Omental fat pad (tissue), 4 donors: ENCODE results near the gene TTLL9. TPM values are rescaled to one million over a fixed set of nuclear protein-coding genes. Genes with fewer than 3 reads are reported as not detected.

ENCODE experiments used
- ATAC-seq: fragments of 150-250 bp; one replicate; pipeline ENCODE4 v1.9.1; 2016; ENCODE audit warnings: mild to moderate bottlenecking, moderate library complexity; ENCODE audit not compliant: low FRiP score
- DNase-seq: peaks from one replicate; pipeline ENCODE4 v3.0.0-alpha.2; 2019; ENCODE audit warnings: low spot score
- total RNA-seq, 4 donors: library from RNA; depleted of rRNA; stranded (reverse); fragments of >200 nt; gene quantifications; one replicate each; pipeline ENCODE4 v1.1.0, GENCODE V29; 2016
- TF ChIP-seq, protein P1 (sequence below), 3 donors: fragments of 450-650 bp; IDR thresholded peaks; one replicate each; pipeline ENCODE4 v1.5.1; 2016 to 2017; ENCODE audit warnings: antibody characterized with exemption in 3 of 3, mild to moderate bottlenecking in 3 of 3, moderate library complexity in 2 of 3

Gene TTLL9
- total RNA-seq, 4 donors from 2014 or later, result 0.24 to 1.4 (median 0.28) TPM

DNA sequence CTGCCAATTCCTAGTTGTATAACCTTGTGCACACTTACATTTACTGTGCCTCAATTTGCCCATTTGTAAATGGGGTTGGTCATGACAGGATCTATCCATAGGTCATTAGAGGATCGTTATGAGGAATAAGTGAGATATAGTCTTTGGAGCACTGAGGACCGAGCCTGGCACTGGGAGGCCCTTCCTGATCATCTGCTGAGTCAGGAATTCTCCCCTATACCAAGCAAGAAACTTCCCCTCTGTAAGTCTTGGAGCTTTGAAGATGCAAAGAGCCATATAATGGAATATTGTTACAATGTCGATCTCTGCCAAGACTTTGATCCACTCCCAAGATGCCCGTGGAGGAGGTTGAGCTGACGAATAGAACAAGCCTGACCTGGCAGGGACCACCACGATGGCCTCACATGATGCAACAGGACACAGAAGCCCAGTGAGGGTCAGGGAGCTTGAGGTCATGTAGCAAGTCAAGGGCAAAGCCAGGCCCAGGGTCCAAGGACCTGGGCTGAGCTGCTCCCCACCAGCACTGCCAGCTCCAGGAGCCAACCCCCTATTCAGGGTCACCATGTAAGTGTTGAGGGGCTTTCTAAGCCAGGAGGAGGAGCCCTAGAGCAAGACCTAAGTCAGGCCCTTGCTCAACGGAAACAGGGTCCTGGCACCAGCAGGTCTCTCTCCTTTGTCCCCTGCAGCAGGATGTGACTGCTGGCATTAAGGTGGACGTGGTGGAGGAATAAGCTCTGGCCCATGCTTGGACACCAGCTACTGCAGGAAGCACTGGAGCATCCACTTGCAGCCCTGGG is 64.7 kb downstream of the TTLL9 start:
- DNase-seq, result no peak
- TF ChIP-seq, protein P1, sequence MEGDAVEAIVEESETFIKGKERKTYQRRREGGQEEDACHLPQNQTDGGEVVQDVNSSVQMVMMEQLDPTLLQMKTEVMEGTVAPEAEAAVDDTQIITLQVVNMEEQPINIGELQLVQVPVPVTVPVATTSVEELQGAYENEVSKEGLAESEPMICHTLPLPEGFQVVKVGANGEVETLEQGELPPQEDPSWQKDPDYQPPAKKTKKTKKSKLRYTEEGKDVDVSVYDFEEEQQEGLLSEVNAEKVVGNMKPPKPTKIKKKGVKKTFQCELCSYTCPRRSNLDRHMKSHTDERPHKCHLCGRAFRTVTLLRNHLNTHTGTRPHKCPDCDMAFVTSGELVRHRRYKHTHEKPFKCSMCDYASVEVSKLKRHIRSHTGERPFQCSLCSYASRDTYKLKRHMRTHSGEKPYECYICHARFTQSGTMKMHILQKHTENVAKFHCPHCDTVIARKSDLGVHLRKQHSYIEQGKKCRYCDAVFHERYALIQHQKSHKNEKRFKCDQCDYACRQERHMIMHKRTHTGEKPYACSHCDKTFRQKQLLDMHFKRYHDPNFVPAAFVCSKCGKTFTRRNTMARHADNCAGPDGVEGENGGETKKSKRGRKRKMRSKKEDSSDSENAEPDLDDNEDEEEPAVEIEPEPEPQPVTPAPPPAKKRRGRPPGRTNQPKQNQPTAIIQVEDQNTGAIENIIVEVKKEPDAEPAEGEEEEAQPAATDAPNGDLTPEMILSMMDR (IDR thresholded peaks at IDR 0.05), result no peak
- ATAC-seq, result no peak

- DNase-seq (no peak), ATAC-seq (no peak)
- TF ChIP-seq, protein P1 (IDR thresholded peaks at IDR 0.05), result no peak
Observed at GRCh38 chr20:31936420-31936819, 66.0 kb downstream of the TTLL9 start.

DNA sequence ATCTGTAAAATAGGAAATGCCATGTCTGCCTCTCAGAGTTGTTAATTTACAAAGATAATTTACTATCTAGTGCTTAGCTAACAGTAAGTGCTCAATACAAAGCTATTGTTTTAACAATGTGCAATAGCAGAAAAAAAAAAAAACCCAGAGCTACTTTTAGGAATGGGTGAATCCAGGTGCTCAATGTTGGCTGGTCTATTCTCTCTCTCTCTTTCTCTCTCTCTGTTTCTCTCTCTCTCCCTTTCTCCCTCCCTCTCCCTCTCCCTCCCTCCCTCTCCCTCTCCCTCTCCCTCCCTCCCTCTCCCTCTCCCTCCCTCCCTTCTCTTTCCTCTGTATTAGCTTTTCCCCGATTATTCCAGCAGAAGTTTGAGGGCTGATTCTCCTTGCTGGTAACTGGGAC is 67.4 kb downstream of the TTLL9 start:
- DNase-seq (no peak), ATAC-seq (no peak)
- TF ChIP-seq, protein P1 (IDR thresholded peaks at IDR 0.05), result no peak

DNA sequence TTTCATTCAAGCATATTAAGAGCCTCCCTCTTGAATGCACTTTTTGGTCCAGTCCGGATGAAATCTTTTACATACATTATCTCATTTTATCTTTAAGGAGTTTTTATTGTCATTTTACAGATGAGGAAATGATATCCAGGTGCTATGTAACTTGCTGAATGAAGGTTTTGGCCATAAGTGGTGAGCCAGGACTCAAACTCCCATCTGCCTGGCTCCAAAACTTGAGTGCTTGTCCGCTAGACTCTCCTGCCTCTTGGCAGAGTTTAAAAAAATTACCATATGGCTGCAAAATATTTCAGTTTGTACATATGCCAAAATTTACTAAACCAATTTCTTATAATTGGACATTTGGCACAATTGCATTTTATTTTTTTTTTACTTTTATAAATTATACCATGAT is 69.2 kb downstream of the TTLL9 start:
- no peak for DNase-seq
- TF ChIP-seq, protein P1 (IDR thresholded peaks at IDR 0.05), result no peak
- no peak for ATAC-seq

DNA sequence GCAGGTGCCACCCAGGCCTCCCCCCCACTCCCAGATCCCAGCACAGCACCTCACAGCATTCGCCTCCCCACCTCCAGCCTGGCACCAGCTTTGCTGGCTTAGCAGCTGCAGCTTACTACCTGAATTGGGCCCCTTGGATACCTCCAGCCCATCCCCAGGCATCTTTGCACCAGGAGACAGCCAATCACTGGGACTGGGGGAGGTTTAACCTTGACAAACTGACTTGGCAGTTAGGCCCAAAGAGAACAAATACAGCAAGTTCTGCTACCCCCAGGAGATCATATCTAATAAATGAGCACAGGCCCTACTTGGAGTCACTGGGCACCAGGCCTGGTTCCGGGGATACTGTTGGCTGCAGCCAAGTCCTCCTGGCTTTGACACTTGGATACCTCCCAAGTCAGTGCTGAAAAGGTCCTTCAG is 72.6 kb downstream of the TTLL9 start:
- TF ChIP-seq, protein P1 (IDR thresholded peaks at IDR 0.05), result no peak
- DNase-seq (no peak), ATAC-seq (no peak)

GRCh38 chr20:31945319-31945718 is 74.9 kb downstream of the TTLL9 start:
- no peak for DNase-seq
- TF ChIP-seq, protein P1 (IDR thresholded peaks at IDR 0.05), result no peak
- ATAC-seq, result no peak

DNA sequence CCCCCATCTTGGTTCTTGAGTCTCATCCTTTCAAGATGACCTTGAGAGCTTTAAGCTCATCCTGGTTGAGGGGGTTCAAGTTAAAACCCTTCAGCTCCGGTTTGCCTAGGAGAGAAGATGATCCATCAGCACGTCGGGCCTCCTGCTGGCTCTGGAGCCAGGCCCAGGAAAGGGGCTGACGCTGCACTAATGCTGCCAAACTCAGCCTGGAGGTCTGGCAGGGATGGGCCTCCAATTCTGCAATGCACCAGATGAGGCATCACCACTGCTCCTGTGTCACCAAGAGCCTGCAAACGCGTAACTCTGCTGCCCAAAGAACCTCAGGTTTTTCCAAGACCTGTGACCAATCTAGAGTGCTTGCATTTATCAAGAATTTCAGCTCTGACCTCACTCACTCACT is 75.4 kb downstream of the TTLL9 start:
- TF ChIP-seq, protein P1 (IDR thresholded peaks at IDR 0.05), result no peak

More for the DNA sequence above, 75.4 kb downstream of the TTLL9 start:
- ATAC-seq, result no peak
- no peak for DNase-seq
